ENCODE measurements around the gene VAT1L. TPM values are rescaled to one million over a fixed set of nuclear protein-coding genes. Genes with fewer than 3 reads are reported as not detected.

Gene VAT1L
- polyA plus RNA-seq, 1 of the 3 experiments (the other 2 are of a cell fraction): 52.5 TPM

GRCh38 chr16:77885571-77886295 is 97.4 kb downstream of the VAT1L start:
- H3K36me3 ChIP-seq (replicated peaks in 1 of 2; ENCODE audit: control insufficient read depth in 1 of 2, insufficient read depth in 2 of 2, low read length in 1 of 2): no peaks in the 10 kb centered on the region
- H4K20me1 ChIP-seq (ENCODE audit: insufficient read depth): no peaks in the 10 kb centered on the region
- 69% methylated on average over 6 of the region's 6 CpGs for WGBS (ENCODE audit: low lambda C conversion rate)
- H3K9me3 ChIP-seq: no peaks in the 10 kb centered on the region
- H3K4me1 ChIP-seq (ENCODE audit: control insufficient read depth in 1 of 2, insufficient read depth in 2 of 2, low read depth in 1 of 2, low read length in 1 of 2): peaks cover 0 to 9% of the 10 kb centered on the region in 2 experiments; a peak in 2 of 4 replicates
- H3K27me3 ChIP-seq (ENCODE audit: insufficient read depth): no peaks in the 10 kb centered on the region
- H3K79me2 ChIP-seq (ENCODE audit: insufficient read depth): no peaks in the 10 kb centered on the region
- no peak overlapping the region for H3K4me3 ChIP-seq (ENCODE audit: low read depth in 2 of 2, low read length in 1 of 2)
- no peaks in the 10 kb centered on the region for H3F3A ChIP-seq (replicated peaks; ENCODE audit: insufficient read depth)
- ChIA-PET POLR2A (no interaction called here), CTCF (no interaction called here)
- TF ChIP-seq GATA2 (CRISPR knock-in tag; IDR thresholded peaks at IDR 0.05): no peak
- no peak for TF ChIP-seq MXI1 (IDR thresholded peaks at IDR 0.05; ENCODE audit: low read depth, low read length)
- no peak for TF ChIP-seq SMC3 (IDR thresholded peaks at IDR 0.05; ENCODE audit: low read depth, low read length)
- no peak for TF ChIP-seq RCOR1 (IDR thresholded peaks at IDR 0.05; ENCODE audit: low read length)
- no peak for TF ChIP-seq RXRA (IDR thresholded peaks at IDR 0.05; ENCODE audit: borderline replicate concordance, low read depth)
- no peak for TF ChIP-seq USF2 (IDR thresholded peaks at IDR 0.05; ENCODE audit: borderline replicate concordance, low read depth, low read length)
- TF ChIP-seq RAD21 (IDR thresholded peaks at IDR 0.05; ENCODE audit: low read length): no peak
- no peak for TF ChIP-seq NRF1 (IDR thresholded peaks at IDR 0.05; ENCODE audit: low read depth, low read length)
- no peak for TF ChIP-seq PBX3 (IDR thresholded peaks at IDR 0.05)
- no peak overlapping the region for H3K9ac ChIP-seq
- no peaks in the 10 kb centered on the region for H3K9me2 ChIP-seq
- DNase-seq: no peak
- H3K4me2 ChIP-seq: no peak overlapping the region
- H3K27ac ChIP-seq (ENCODE audit: low read depth in 2 of 2, low read length in 1 of 2): no peak overlapping the region
- no peak overlapping the region for H2AFZ ChIP-seq (ENCODE audit: low read depth)

DNA sequence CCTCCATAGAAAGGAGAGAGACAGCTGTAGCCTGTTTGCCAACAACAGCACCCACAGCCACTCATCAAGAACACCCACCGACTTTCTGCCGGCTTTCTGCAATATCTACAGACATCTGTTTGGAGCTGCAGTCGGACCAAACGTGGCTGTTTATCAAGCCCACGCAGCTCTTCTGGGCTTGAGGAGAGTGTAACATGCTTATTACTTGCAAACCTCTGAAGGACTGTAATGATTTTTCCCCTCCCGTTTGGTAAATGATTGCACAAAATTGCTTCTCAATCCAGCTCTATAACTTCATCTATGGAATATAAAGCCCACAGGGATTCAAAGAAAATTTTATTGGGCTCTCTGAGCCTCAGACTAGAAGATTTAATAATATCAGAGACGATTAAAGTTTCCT is 100.5 kb downstream of the VAT1L start:
- Histone ChIP-seq H3K36me3 (replicated peaks in 1 of 2; ENCODE audit: control insufficient read depth in 1 of 2, insufficient read depth in 2 of 2, low read length in 1 of 2) (no peaks in the 10 kb centered on the region), H3K27ac (ENCODE audit: low read depth in 2 of 2, low read length in 1 of 2) (no peak overlapping the region), H3K9me2 (no peaks in the 10 kb centered on the region), H3K4me2 (no peak overlapping the region), H2AFZ (ENCODE audit: low read depth) (no peak overlapping the region), H3K9me3 (no peaks in the 10 kb centered on the region), H3K4me1 (ENCODE audit: control insufficient read depth in 1 of 2, insufficient read depth in 2 of 2, low read depth in 1 of 2, low read length in 1 of 2) (peaks cover 0 to 4% of the 10 kb centered on the region in 2 experiments; a peak in 1 of 4 replicates), H3K4me3 (ENCODE audit: low read depth in 2 of 2, low read length in 1 of 2) (no peak overlapping the region), H4K20me1 (ENCODE audit: insufficient read depth) (no peaks in the 10 kb centered on the region), H3F3A (replicated peaks; ENCODE audit: insufficient read depth) (no peaks in the 10 kb centered on the region), H3K27me3 (ENCODE audit: insufficient read depth) (no peaks in the 10 kb centered on the region), H3K9ac (no peak overlapping the region), H3K79me2 (ENCODE audit: insufficient read depth) (no peaks in the 10 kb centered on the region)
- 66% methylated on average over 7 of the region's 7 CpGs for WGBS (ENCODE audit: low lambda C conversion rate)
- ChIA-PET CTCF (no interaction called here), POLR2A (no interaction called here)
- no peak for TF ChIP-seq FOSL2 (IDR thresholded peaks at IDR 0.05; ENCODE audit: borderline replicate concordance, low read depth)
- no peak for DNase-seq
